WTC11 (cell line): ENCODE data around the gene MESD. TPM values are rescaled to one million over a fixed set of nuclear protein-coding genes. Genes with fewer than 3 reads are reported as not detected.

Source experiments
- ATAC-seq: fragments of 200-7000 bp; cut with Tn5 transposase; 2 replicates; pipeline ENCODE4 v1.10.0; 2021; ENCODE audit warnings: mild to moderate bottlenecking, moderate library complexity
- CTCF ChIA-PET: fragments of 300-600 bp; sonication (Branson Sonifier 250); formaldehyde crosslinking; loops from one replicate; lab custom pipeline; 2021; ENCODE audit warnings: antibody characterized with exemption; lab: Charles Lee
- POLR2A ChIA-PET: fragments of 350-600 bp; sonication (Branson Sonifier 250); formaldehyde crosslinking; loops from one replicate; lab custom pipeline; 2021; ENCODE audit warnings: antibody characterized with exemption; lab: Charles Lee
- DNase-seq: peaks from one replicate; pipeline ENCODE4 v3.0.0; 2021; ENCODE audit warnings: low spot score
- H3K27ac Mint-ChIP-seq: 2 replicates; pipeline ENCODE4 v1.8.0; 2021; ENCODE audit warnings: mixed read lengths
- H3K27me3 Mint-ChIP-seq: 2 replicates; pipeline ENCODE4 v1.8.0; 2021; ENCODE audit warnings: low read depth, mild to moderate bottlenecking, moderate library complexity, mixed read lengths
- H3K36me3 Mint-ChIP-seq: 2 replicates; pipeline ENCODE4 v1.8.0; 2021; ENCODE audit warnings: mixed read lengths
- H3K4me1 Mint-ChIP-seq: 2 replicates; pipeline ENCODE4 v1.8.0; 2022; ENCODE audit warnings: mixed read lengths
- H3K4me3 Mint-ChIP-seq: 2 replicates; pipeline ENCODE4 v1.8.0; 2021; ENCODE audit warnings: mild to moderate bottlenecking, moderate library complexity, mixed read lengths
- H3K9me3 Mint-ChIP-seq: 2 replicates; pipeline ENCODE4 v1.8.0; 2021; ENCODE audit warnings: mixed read lengths
- ATF2 ChIP-seq: sonication (generic); formaldehyde crosslinking; IDR thresholded peaks from 2 replicates; pipeline ENCODE4 v1.8.1; 2022; ENCODE audit warnings: low read depth, missing genetic modification reagents, borderline replicate concordance
- ATF3 ChIP-seq: sonication (generic); formaldehyde crosslinking; conservative IDR thresholded peaks from 2 replicates; pipeline ENCODE4 v1.8.1; 2022; ENCODE audit warnings: mild to moderate bottlenecking, missing genetic modification reagents
- FOXP1 ChIP-seq: sonication (generic); formaldehyde crosslinking; IDR thresholded peaks from 2 replicates; pipeline ENCODE4 v1.8.0; 2022; ENCODE audit warnings: missing genetic modification reagents, mild to moderate bottlenecking, moderate library complexity, borderline replicate concordance
- GTF2I ChIP-seq: fragments of 250-450 bp; sonication (Bioruptor Pico); conservative IDR thresholded peaks from 2 replicates; pipeline ENCODE4 v1.4.0; 2021; ENCODE audit warnings: mild to moderate bottlenecking
- NFATC4 ChIP-seq: fragments of 250-450 bp; sonication (Bioruptor Pico); IDR thresholded peaks from 2 replicates; pipeline ENCODE4 v1.9.0; 2021; ENCODE audit warnings: mild to moderate bottlenecking
- NFYB ChIP-seq: sonication (generic); formaldehyde crosslinking; conservative IDR thresholded peaks from 2 replicates; pipeline ENCODE4 v1.8.0; 2022; ENCODE audit warnings: low read depth, missing genetic modification reagents
- PRDM15 ChIP-seq: sonication (generic); formaldehyde crosslinking; IDR thresholded peaks from 2 replicates; pipeline ENCODE4 v1.8.0; 2022; ENCODE audit warnings: missing genetic modification reagents
- RORB ChIP-seq: fragments of 250-450 bp; sonication (Bioruptor Pico); IDR thresholded peaks from 2 replicates; pipeline ENCODE4 v1.9.0; 2021; ENCODE audit warnings: mild to moderate bottlenecking
- STAT6 ChIP-seq: sonication (generic); formaldehyde crosslinking; conservative IDR thresholded peaks from 2 replicates; pipeline ENCODE4 v1.8.1; 2023; ENCODE audit warnings: mild to moderate bottlenecking, low read depth, missing genetic modification reagents, moderate library complexity
- TCF7 ChIP-seq: sonication (generic); formaldehyde crosslinking; IDR thresholded peaks from 2 replicates; pipeline ENCODE4 v1.8.0; 2022; ENCODE audit warnings: mild to moderate bottlenecking, low read depth, missing genetic modification reagents, moderate library complexity
- ZBTB21 ChIP-seq: sonication (generic); formaldehyde crosslinking; IDR thresholded peaks from 2 replicates; pipeline ENCODE4 v1.8.1; 2023; ENCODE audit warnings: mild to moderate bottlenecking, missing genetic modification reagents, borderline replicate concordance
- ZNF138 ChIP-seq: sonication (generic); formaldehyde crosslinking; conservative IDR thresholded peaks from 2 replicates; pipeline ENCODE4 v1.8.1; 2022; ENCODE audit warnings: mild to moderate bottlenecking, moderate library complexity, missing genetic modification reagents
- ZNF396 ChIP-seq: fragments of 250-450 bp; sonication (Bioruptor Pico); IDR thresholded peaks from 2 replicates; pipeline ENCODE4 v1.8.0; 2021; ENCODE audit warnings: mild to moderate bottlenecking, moderate library complexity, borderline replicate concordance
- total RNA-seq: library from RNA; stranded (reverse); gene quantifications from 3 replicates; pipeline ENCODE4 v1.2.3, GENCODE V29; 2021
- TF ChIP-seq, protein P1 (sequence below): fragments of 250-450 bp; sonication (Bioruptor Pico); IDR thresholded peaks from 2 replicates; pipeline ENCODE4 v1.9.0; 2021; ENCODE audit warnings: mild to moderate bottlenecking, borderline replicate concordance

Gene MESD
- total RNA-seq, 1 experiment from 2014 or later, result 28.3 TPM

DNA sequence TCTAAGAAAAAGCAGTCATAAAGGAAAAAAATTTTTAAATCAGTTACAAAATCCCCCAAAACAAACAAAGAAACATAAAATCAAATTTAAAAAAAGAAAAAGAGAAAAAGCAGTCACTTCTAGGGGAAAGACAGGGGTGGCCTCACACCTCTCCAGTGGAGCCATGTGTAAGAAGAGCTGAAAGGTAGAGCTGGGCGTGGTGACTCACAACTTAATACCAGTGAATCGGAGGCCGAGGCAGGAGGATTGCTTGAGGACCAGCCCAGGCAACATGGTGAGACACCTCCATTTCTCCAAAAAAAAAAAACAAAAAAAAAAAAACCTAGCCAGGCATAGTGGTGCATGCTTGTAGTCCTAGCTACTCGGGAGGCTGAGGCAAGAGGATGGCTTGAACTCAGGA, 14.7 kb downstream of the MESD start (continued):
- TF ChIP-seq, protein P1, sequence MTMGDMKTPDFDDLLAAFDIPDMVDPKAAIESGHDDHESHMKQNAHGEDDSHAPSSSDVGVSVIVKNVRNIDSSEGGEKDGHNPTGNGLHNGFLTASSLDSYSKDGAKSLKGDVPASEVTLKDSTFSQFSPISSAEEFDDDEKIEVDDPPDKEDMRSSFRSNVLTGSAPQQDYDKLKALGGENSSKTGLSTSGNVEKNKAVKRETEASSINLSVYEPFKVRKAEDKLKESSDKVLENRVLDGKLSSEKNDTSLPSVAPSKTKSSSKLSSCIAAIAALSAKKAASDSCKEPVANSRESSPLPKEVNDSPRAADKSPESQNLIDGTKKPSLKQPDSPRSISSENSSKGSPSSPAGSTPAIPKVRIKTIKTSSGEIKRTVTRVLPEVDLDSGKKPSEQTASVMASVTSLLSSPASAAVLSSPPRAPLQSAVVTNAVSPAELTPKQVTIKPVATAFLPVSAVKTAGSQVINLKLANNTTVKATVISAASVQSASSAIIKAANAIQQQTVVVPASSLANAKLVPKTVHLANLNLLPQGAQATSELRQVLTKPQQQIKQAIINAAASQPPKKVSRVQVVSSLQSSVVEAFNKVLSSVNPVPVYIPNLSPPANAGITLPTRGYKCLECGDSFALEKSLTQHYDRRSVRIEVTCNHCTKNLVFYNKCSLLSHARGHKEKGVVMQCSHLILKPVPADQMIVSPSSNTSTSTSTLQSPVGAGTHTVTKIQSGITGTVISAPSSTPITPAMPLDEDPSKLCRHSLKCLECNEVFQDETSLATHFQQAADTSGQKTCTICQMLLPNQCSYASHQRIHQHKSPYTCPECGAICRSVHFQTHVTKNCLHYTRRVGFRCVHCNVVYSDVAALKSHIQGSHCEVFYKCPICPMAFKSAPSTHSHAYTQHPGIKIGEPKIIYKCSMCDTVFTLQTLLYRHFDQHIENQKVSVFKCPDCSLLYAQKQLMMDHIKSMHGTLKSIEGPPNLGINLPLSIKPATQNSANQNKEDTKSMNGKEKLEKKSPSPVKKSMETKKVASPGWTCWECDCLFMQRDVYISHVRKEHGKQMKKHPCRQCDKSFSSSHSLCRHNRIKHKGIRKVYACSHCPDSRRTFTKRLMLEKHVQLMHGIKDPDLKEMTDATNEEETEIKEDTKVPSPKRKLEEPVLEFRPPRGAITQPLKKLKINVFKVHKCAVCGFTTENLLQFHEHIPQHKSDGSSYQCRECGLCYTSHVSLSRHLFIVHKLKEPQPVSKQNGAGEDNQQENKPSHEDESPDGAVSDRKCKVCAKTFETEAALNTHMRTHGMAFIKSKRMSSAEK (CRISPR knock-in tag), result no peak
- TF ChIP-seq GTF2I (CRISPR knock-in tag) (no peak), STAT6 (CRISPR knock-in tag) (no peak), ATF2 (CRISPR knock-in tag) (no peak), ZNF396 (CRISPR knock-in tag) (no peak)
- TF ChIP-seq, all 79 proteins: peak for 0

GRCh38 chr15:80972276-80972675, 17.3 kb downstream of the MESD start:
- H3K36me3 Mint-ChIP-seq, result peaks cover 17% of the 10 kb centered on the region; the same call in 1 of the 2 replicates
- ChIA-PET CTCF (interaction anchor here (1.2 to 1.8 kb wide), 2 partner anchors 138 to 294 kb away, joined by 3 to 6 read pairs; no protein-coding TSS in a partner anchor), POLR2A (no interaction called here)
- ATAC-seq (no peak), DNase-seq (no peak)
- peaks cover 54% of the 10 kb centered on the region for H3K4me1 Mint-ChIP-seq
- no peak overlapping the region for H3K4me3 Mint-ChIP-seq
- no peak overlapping the region for H3K27ac Mint-ChIP-seq
- no peaks in the 10 kb centered on the region for H3K9me3 Mint-ChIP-seq
- no peak for TF ChIP-seq PRDM15 (CRISPR knock-in tag)
- no peaks in the 10 kb centered on the region for H3K27me3 Mint-ChIP-seq

- DNase-seq, result no peak
- Mint-ChIP-seq H3K36me3 (peaks cover 22% of the 10 kb centered on the region), H3K27ac (no peak overlapping the region), H3K4me3 (peak overlapping the region; percentile 21; the same call in 1 of the 2 replicates), H3K4me1 (peaks cover 59% of the 10 kb centered on the region), H3K27me3 (no peaks in the 10 kb centered on the region), H3K9me3 (no peaks in the 10 kb centered on the region)
- ChIA-PET CTCF (interaction anchor here (0.8 to 3.2 kb wide), 7 partner anchors 136 to 515 kb away, joined by 3 to 48 read pairs (median 5); partner anchors contain the start of gene CEMIP), POLR2A (no interaction called here)
- no peak for ATAC-seq
- TF ChIP-seq ZBTB21 (CRISPR knock-in tag), result no peak
- TF ChIP-seq NFYB, result no peak
- TF ChIP-seq RORB (CRISPR knock-in tag), result no peak
- TF ChIP-seq TCF7 (CRISPR knock-in tag), result no peak
- no peak for TF ChIP-seq FOXP1 (CRISPR knock-in tag)
- no peak for TF ChIP-seq NFATC4 (CRISPR knock-in tag)
- TF ChIP-seq ATF3, result no peak
- no peak for TF ChIP-seq ZNF138 (CRISPR knock-in tag)
- TF ChIP-seq, all 79 proteins: peak for 0
Measured at GRCh38 chr15:80971143-80971542, 18.5 kb downstream of the MESD start.
